Measurements from ENCODE around the gene FGF22.

FGF22 gene

GRCh38 chr19:615619-616018 is 24.1 kb upstream of the FGF22 start:
- no peak for DNase-seq (ENCODE audit: extremely low read depth, insufficient read length)
- H3K27me3 ChIP-seq (replicated peaks; ENCODE audit: control insufficient read depth, insufficient read depth, low read length), result no peaks in the 10 kb centered on the region
- TF ChIP-seq CTCF (IDR thresholded peaks at IDR 0.05; ENCODE audit: insufficient read depth, low read length, poor library complexity, severe bottlenecking), result no peak
- H3K4me3 ChIP-seq (replicated peaks; ENCODE audit: low read depth, low read length), result no peak overlapping the region
- H3K36me3 ChIP-seq (ENCODE audit: control insufficient read depth, insufficient read depth, low read length), result peaks cover 15% of the 10 kb centered on the region

- H3K36me3 ChIP-seq (ENCODE audit: control insufficient read depth, insufficient read depth, low read length), result peaks cover 15% of the 10 kb centered on the region
- no peaks in the 10 kb centered on the region for H3K27me3 ChIP-seq (replicated peaks; ENCODE audit: control insufficient read depth, insufficient read depth, low read length)
- no peak for DNase-seq (ENCODE audit: extremely low read depth, insufficient read length)
- no peak overlapping the region for H3K4me3 ChIP-seq (replicated peaks; ENCODE audit: low read depth, low read length)
- TF ChIP-seq CTCF (IDR thresholded peaks at IDR 0.05; ENCODE audit: insufficient read depth, low read length, poor library complexity, severe bottlenecking), result no peak
Observed at GRCh38 chr19:616062-616700, 23.5 kb upstream of the FGF22 start.

- TF ChIP-seq CTCF (IDR thresholded peaks at IDR 0.05; ENCODE audit: insufficient read depth, low read length, poor library complexity, severe bottlenecking), result no peak
- H3K27me3 ChIP-seq (replicated peaks; ENCODE audit: control insufficient read depth, insufficient read depth, low read length), result no peaks in the 10 kb centered on the region
- H3K4me3 ChIP-seq (replicated peaks; ENCODE audit: low read depth, low read length), result no peak overlapping the region
- H3K36me3 ChIP-seq (ENCODE audit: control insufficient read depth, insufficient read depth, low read length), result peaks cover 17% of the 10 kb centered on the region
- DNase-seq (ENCODE audit: extremely low read depth, insufficient read length), result no peak
Observed at GRCh38 chr19:616747-617526, 22.7 kb upstream of the FGF22 start.

- DNase-seq (ENCODE audit: extremely low read depth, insufficient read length), result no peak
- Histone ChIP-seq H3K4me3 (replicated peaks; ENCODE audit: low read depth, low read length) (no peak overlapping the region), H3K36me3 (ENCODE audit: control insufficient read depth, insufficient read depth, low read length) (peaks cover 19% of the 10 kb centered on the region), H3K27me3 (replicated peaks; ENCODE audit: control insufficient read depth, insufficient read depth, low read length) (no peaks in the 10 kb centered on the region)
- no peak for TF ChIP-seq CTCF (IDR thresholded peaks at IDR 0.05; ENCODE audit: insufficient read depth, low read length, poor library complexity, severe bottlenecking)
Observed at GRCh38 chr19:617551-618246, 22.0 kb upstream of the FGF22 start.

GRCh38 chr19:618247-618619 is 21.4 kb upstream of the FGF22 start:
- Histone ChIP-seq H3K36me3 (ENCODE audit: control insufficient read depth, insufficient read depth, low read length) (peaks cover 19% of the 10 kb centered on the region), H3K27me3 (replicated peaks; ENCODE audit: control insufficient read depth, insufficient read depth, low read length) (no peaks in the 10 kb centered on the region), H3K4me3 (replicated peaks; ENCODE audit: low read depth, low read length) (no peak overlapping the region)
- DNase-seq (ENCODE audit: extremely low read depth, insufficient read length), result no peak
- no peak for TF ChIP-seq CTCF (IDR thresholded peaks at IDR 0.05; ENCODE audit: insufficient read depth, low read length, poor library complexity, severe bottlenecking)

All from GM06990 (cell line).